K562 (cell line): ENCODE measurements around the gene SESN2. TPM values are rescaled to one million over a fixed set of nuclear protein-coding genes. Genes with fewer than 3 reads are reported as not detected.

Source experiments
- CEBPZ ChIP-seq: fragments of 150-350 bp; IDR thresholded peaks from 2 replicates; pipeline ENCODE4 v1.6.1; 2014; ENCODE audit warnings: low read depth, mild to moderate bottlenecking, low read length, borderline replicate concordance
- ESRRA ChIP-seq: fragments of 450-650 bp; IDR thresholded peaks from 2 replicates; pipeline ENCODE4 v1.6.1; 2014; ENCODE audit warnings: low read depth, mild to moderate bottlenecking, moderate library complexity, borderline replicate concordance
- FOS ChIP-seq: IDR thresholded peaks from 3 replicates; pipeline ENCODE4 v1.6.1; 2011; ENCODE audit not compliant: insufficient read length; ENCODE audit errors: extremely low read depth
- HCFC1 ChIP-seq: IDR thresholded peaks from 2 replicates; pipeline ENCODE4 v1.6.1; 2012; ENCODE audit warnings: low read depth, low read length, improper control_type of control experiment
- HNRNPL ChIP-seq: fragments of 200-400 bp; formaldehyde crosslinking; IDR thresholded peaks from 2 replicates; pipeline ENCODE4 v1.6.1; 2017; ENCODE audit warnings: low read depth, mild to moderate bottlenecking, low read length
- ILK ChIP-seq: fragments of 450-650 bp; IDR thresholded peaks from 2 replicates; pipeline ENCODE4 v1.6.1; 2016; ENCODE audit warnings: missing genetic modification characterization, low read depth, mild to moderate bottlenecking, missing compliant biosample characterization, moderate library complexity, borderline replicate concordance
- MAFG ChIP-seq: fragments of 450-650 bp; conservative IDR thresholded peaks from 2 replicates; pipeline ENCODE4 v1.6.1; 2016; ENCODE audit warnings: missing genetic modification characterization, missing compliant biosample characterization
- MLLT1 ChIP-seq, 2 experiments: fragments of 450-650 bp; IDR thresholded peaks; 2 replicates each; pipeline ENCODE4 v1.6.1; 2016
- RCOR1 ChIP-seq, 2 experiments: IDR thresholded peaks; 2 replicates each; pipeline ENCODE4 v1.6.1; 2012; ENCODE audit warnings: low read depth in 2 of 2, low read length in 2 of 2, borderline replicate concordance in 1 of 2, improper control_type of control experiment in 1 of 2
- STAT5B ChIP-seq: fragments of 250-450 bp; sonication (Bioruptor Pico); IDR thresholded peaks from 2 replicates; pipeline ENCODE4 v1.8.0; 2021; ENCODE audit warnings: mild to moderate bottlenecking, inconsistent platforms
- TFAP4 ChIP-seq: sonication (generic); formaldehyde crosslinking; IDR thresholded peaks from 2 replicates; pipeline ENCODE4 v1.8.0; 2022; ENCODE audit warnings: missing genetic modification reagents, mild to moderate bottlenecking, moderate library complexity, borderline replicate concordance
- UBTF ChIP-seq, 2 experiments: IDR thresholded peaks; 2 replicates each; pipeline ENCODE4 v1.6.1; 2012; ENCODE audit warnings: improper control_type of control experiment in 2 of 2, low read depth in 2 of 2, low read length in 2 of 2, borderline replicate concordance in 1 of 2
- XRCC5 ChIP-seq: fragments of 200-400 bp; formaldehyde crosslinking; IDR thresholded peaks from 2 replicates; pipeline ENCODE4 v1.6.1; 2017; ENCODE audit warnings: low read depth, mild to moderate bottlenecking, low read length
- ZBTB1 ChIP-seq: sonication (generic); formaldehyde crosslinking; IDR thresholded peaks from 2 replicates; pipeline ENCODE4 v1.8.1; 2023; ENCODE audit warnings: missing genetic modification reagents, low read depth, mild to moderate bottlenecking, borderline replicate concordance
- ZFP1 ChIP-seq: fragments of 450-650 bp; formaldehyde crosslinking; IDR thresholded peaks from 2 replicates; pipeline ENCODE4 v1.4.0; 2020; ENCODE audit warnings: mild to moderate bottlenecking, mixed read lengths
- ZNF140 ChIP-seq: fragments of 250-450 bp; sonication (Bioruptor Pico); IDR thresholded peaks from 2 replicates; pipeline ENCODE4 v1.8.0; 2021; ENCODE audit warnings: moderate library complexity, mild to moderate bottlenecking, inconsistent platforms
- polyA plus RNA-seq, 8 experiments: library from polyadenylated mRNA; depleted of rRNA in 4 of 8; stranded (reverse) in 5 of 8; unstranded in 3 of 8; fragments of >200 nt; fragmentation: Nextera tagmentation in 2 of 8; fragmentation: Illumina TruSeq in 1 of 8; extraction: Ambion mirVana in 2 of 8; extraction: Trizol in 1 of 8; gene quantifications; 2 replicates each; pipeline versions ENCODE4 v1.2.1 to v1.2.3, GENCODE V29; 2011 to 2014; ENCODE audit warnings: inconsistent platforms in 1 of 8, missing spikeins in 1 of 8
- total RNA-seq, 7 experiments: library from RNA; depleted of rRNA in 6 of 7; stranded (reverse); fragments of >200 nt in 6 of 7; fragmentation: Illumina TruSeq in 2 of 7; extraction: Trizol in 2 of 7; gene quantifications; 2 replicates each; pipeline versions ENCODE4 v1.2.1 to v1.2.3, GENCODE V29; 2011 to 2021; ENCODE audit warnings: low replicate concordance in 1 of 7
- TF ChIP-seq, protein P1 (sequence below): fragments of 450-650 bp; formaldehyde crosslinking; IDR thresholded peaks from 2 replicates; pipeline ENCODE4 v1.4.0; 2022; ENCODE audit warnings: mild to moderate bottlenecking, moderate library complexity

SESN2 gene
- total and polyA plus RNA-seq, 9 of the 15 experiments (the other 6 are each of a cell fraction or from before 2014, with no cell fraction given): 3.7 to 71.3 (median 16.8) TPM

DNA sequence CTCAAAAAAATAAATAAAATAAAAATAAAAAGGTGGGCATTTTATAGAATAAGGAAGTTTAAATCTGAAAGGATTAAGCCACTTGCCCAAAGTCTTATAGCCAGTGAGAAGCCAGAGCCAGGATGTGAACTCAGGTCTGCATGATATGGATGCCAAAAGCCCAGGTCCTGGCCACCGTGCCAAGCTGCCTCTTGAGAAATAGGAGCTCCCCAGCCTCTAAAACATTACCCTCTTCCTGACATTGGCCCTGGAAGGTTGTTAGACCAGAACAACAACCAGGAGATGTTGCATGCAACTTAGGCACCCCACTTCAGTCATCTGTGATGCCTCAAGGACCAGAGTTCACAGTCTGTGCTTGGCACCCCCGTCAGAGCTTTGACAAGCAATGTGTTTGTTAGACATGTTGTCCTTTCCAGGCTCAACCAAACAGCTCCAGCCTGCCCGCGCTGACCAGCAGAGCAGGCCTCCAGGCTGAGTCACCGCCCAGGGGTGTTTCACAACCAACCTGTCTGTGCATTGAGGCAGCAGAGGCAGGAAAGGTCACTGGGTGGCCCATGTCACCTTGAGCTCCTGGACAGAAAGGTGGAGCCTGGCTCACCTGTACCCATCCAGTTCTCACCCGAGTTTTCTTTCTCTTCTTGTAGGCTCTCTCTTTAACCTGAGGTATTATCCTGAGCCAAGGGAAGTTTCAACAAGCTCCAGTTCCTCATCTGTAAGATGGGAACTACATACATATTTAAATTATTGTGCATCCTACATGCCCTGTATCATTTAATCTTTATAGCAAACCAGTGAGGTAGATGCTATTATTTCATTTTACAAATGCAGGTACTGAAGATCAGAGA, 54.6 kb downstream of the SESN2 start (continued):
- TF ChIP-seq, protein P1, sequence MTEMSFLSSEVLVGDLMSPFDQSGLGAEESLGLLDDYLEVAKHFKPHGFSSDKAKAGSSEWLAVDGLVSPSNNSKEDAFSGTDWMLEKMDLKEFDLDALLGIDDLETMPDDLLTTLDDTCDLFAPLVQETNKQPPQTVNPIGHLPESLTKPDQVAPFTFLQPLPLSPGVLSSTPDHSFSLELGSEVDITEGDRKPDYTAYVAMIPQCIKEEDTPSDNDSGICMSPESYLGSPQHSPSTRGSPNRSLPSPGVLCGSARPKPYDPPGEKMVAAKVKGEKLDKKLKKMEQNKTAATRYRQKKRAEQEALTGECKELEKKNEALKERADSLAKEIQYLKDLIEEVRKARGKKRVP: no peak; the same call in 1 of the 2 replicates
- TF ChIP-seq HNRNPL (no peak), MLLT1 (IDR thresholded peaks at IDR 0.05) (no peak), ZFP1 (no peak), RCOR1 (IDR thresholded peaks at IDR 0.05; ENCODE audit: borderline replicate concordance in 1 of 2, low read depth in 2 of 2, low read length in 2 of 2) (no peak), TFAP4 (CRISPR knock-in tag) (peak; percentile 45; the same call in 1 of the 2 replicates), ILK (tag) (no peak), UBTF (IDR thresholded peaks at IDR 0.05; ENCODE audit: borderline replicate concordance in 1 of 2, low read depth in 2 of 2, low read length in 2 of 2) (0 out of 4 replicates have a peak, but pooled peaks of 1 of the 2 experiments have one; percentile 36), ESRRA (no peak), MAFG (no peak; the same call in 1 of the 2 replicates), STAT5B (CRISPR knock-in tag) (no peak), FOS (peak; percentile 43), ZBTB1 (no peak), ZNF140 (CRISPR knock-in tag) (no peak), CEBPZ (no peak), XRCC5 (no peak), HCFC1 (no peak)
